Naive thymus-derived CD4-positive, alpha-beta T cell (primary cell): ENCODE measurements around the gene ITGA4. TPM values are rescaled to one million over a fixed set of nuclear protein-coding genes. Genes with fewer than 3 reads are reported as not detected.

Experiments used
- ATAC-seq: fragments of 150-1000 bp; cut with Tn5 transposase; 2 replicates; pipeline ENCODE4 v1.10.0; 2021; ENCODE audit warnings: mild to moderate bottlenecking, moderate library complexity
- CTCF ChIA-PET: fragments of 350-600 bp; sonication (Branson Sonifier 250); formaldehyde crosslinking; loops from one replicate; lab custom pipeline; 2021; ENCODE audit warnings: antibody characterized with exemption; lab: Charles Lee
- POLR2A ChIA-PET: fragments of 350-600 bp; sonication (Branson Sonifier 250); formaldehyde crosslinking; loops from one replicate; lab custom pipeline; 2021; ENCODE audit warnings: antibody characterized with exemption, inconsistent platforms; lab: Charles Lee
- DNase-seq, 9 donors: peaks; one replicate each; pipeline versions ENCODE4 v3.0.0 to v3.0.0-alpha.2; 2020 to 2022; ENCODE audit warnings: mixed read lengths in 1 of 9
- H3K27ac ChIP-seq: one replicate; pipeline ENCODE4 v1.7.0; 2013; ENCODE audit warnings: mild to moderate bottlenecking, low read depth, low read length, moderate library complexity
- H3K27me3 ChIP-seq, 2 donors: one replicate each; pipeline ENCODE4 v1.7.0; 2013; ENCODE audit warnings: low read length in 2 of 2, mild to moderate bottlenecking in 2 of 2, moderate library complexity in 2 of 2; ENCODE audit not compliant: control insufficient read depth in 2 of 2, insufficient read depth in 2 of 2
- H3K36me3 ChIP-seq, 3 experiments: 1 replicate in 2 of 3; 2 replicates in 1 of 3; pipeline ENCODE4 v1.7.0; 2013; ENCODE audit warnings: low read length in 3 of 3, mild to moderate bottlenecking in 3 of 3, moderate library complexity in 1 of 3; ENCODE audit not compliant: insufficient read depth in 3 of 3, control insufficient read depth in 2 of 3
- H3K4me1 ChIP-seq, 2 donors: one replicate each; pipeline ENCODE4 v1.7.0; 2013; ENCODE audit warnings: low read length in 2 of 2, mild to moderate bottlenecking in 2 of 2, moderate library complexity in 1 of 2; ENCODE audit not compliant: control insufficient read depth in 2 of 2, insufficient read depth in 2 of 2
- H3K4me3 ChIP-seq: 2 replicates; pipeline ENCODE4 v1.7.0; 2013; ENCODE audit warnings: mild to moderate bottlenecking, low read length
- H3K9me3 ChIP-seq, 3 experiments: 1 replicate in 2 of 3; 2 replicates in 1 of 3; pipeline ENCODE4 v1.7.0; 2013; ENCODE audit warnings: low read length in 3 of 3; ENCODE audit not compliant: control insufficient read depth in 2 of 3
- H3K27ac Mint-ChIP-seq, 9 donors: one replicate each; pipeline ENCODE4 v1.8.0; 2020 to 2022; ENCODE audit warnings: mixed read lengths in 9 of 9, mild to moderate bottlenecking in 8 of 9, moderate library complexity in 5 of 9, inconsistent platforms in 2 of 9
- H3K27me3 Mint-ChIP-seq, 5 donors: one replicate each; pipeline ENCODE4 v1.8.0; 2021 to 2022; ENCODE audit warnings: mixed read lengths in 5 of 5, mild to moderate bottlenecking in 1 of 5
- H3K36me3 Mint-ChIP-seq, 5 donors: one replicate each; pipeline ENCODE4 v1.8.0; 2020 to 2022; ENCODE audit warnings: mixed read lengths in 5 of 5, mild to moderate bottlenecking in 3 of 5, inconsistent platforms in 1 of 5
- H3K4me1 Mint-ChIP-seq, 7 donors: one replicate each; pipeline ENCODE4 v1.8.0; 2020 to 2022; ENCODE audit warnings: mixed read lengths in 7 of 7, mild to moderate bottlenecking in 3 of 7, inconsistent platforms in 1 of 7
- H3K4me3 Mint-ChIP-seq, 10 donors: one replicate each; pipeline ENCODE4 v1.8.0; 2020 to 2022; ENCODE audit warnings: mild to moderate bottlenecking in 10 of 10, mixed read lengths in 10 of 10, moderate library complexity in 6 of 10, inconsistent platforms in 2 of 10
- H3K9me3 Mint-ChIP-seq, 11 donors: one replicate each; pipeline ENCODE4 v1.8.0; 2020 to 2022; ENCODE audit warnings: mixed read lengths in 11 of 11, mild to moderate bottlenecking in 4 of 11, inconsistent platforms in 1 of 11, moderate library complexity in 1 of 11
- intact Hi-C, 2 donors: fragments of 100-400 bp; cut with micrococcal nuclease; formaldehyde crosslinking; loops; one replicate each; pipeline ENCODE4 v1.15.1; 2023
- polyA plus RNA-seq, 2 donors: library from polyadenylated mRNA; unstranded; fragments of 300-500 nt; fragmentation: Illumina TruSeq; gene quantifications; one replicate each; pipeline ENCODE4 v1.2.3, GENCODE V29; 2021
- total RNA-seq, 6 experiments: library from RNA in 5 of 6; stranded (reverse) in 5 of 6; gene quantifications; 1 replicate in 5 of 6; 2 replicates in 1 of 6; pipeline ENCODE4 v1.2.3 and lab custom pipeline; 2021 to 2026

ITGA4 gene
- total and polyA plus RNA-seq, 7 experiments from 2014 or later: 66.9 to 212 (median 151) TPM

DNA sequence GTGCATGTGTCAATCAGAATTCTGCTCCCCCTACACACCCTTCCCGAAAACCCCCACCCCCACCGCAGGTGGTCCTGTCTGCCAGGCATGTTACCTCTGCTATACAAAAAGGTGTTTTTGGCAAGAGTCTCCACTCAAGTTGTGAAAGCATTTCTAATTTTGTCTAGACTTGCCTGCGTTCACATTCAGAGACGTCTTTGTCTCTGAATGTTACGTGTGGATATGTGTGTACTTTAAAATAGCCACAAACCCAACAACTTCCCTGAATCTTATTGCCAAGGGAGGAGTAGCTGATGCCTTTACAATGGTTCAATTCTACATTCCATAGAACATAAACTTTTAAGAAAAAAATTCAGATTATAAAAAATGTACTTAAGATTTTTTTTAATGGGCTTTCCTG, 66.6 kb downstream of the ITGA4 start:
- H3K36me3 ChIP-seq: peaks cover 15 to 63% (median 50%) of the 10 kb centered on the region in 3 experiments
- no peak for DNase-seq

DNA sequence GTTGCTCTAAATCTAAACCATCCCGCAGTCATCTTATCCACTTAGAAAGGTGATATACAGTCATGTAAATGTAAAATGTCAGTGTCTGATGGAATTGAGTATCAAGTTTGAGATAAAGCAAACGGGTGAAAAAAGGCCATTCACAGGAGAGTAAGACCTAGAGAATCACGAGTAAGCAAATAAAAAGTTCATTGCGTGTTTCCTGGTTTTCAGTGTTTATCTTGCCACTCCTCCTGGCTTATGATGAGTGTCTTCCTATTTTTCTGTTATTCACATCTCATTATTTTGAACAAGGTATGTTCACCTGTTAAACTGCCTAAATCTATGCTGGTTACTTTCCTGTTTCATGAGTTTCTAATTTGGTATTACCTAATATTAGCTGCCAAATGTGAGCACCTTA, 68.8 kb downstream of the ITGA4 start:
- intact Hi-C loops: loop anchor here in 1 of 2 donors (5.0 kb wide), 1 partner anchor 34 kb away; no protein-coding TSS in a partner anchor
- H3K27ac ChIP-seq: no peak overlapping the region
- H3K4me1 ChIP-seq: no peaks in the 10 kb centered on the region
- peaks cover 16 to 68% (median 39%) of the 10 kb centered on the region in 5 donors for H3K36me3 Mint-ChIP-seq
- peak overlapping the region in 2 of 9 donors; percentile 31 to 45 for H3K27ac Mint-ChIP-seq
- H3K9me3 ChIP-seq: no peaks in the 10 kb centered on the region
- CTCF ChIA-PET: no interaction called here
- peaks cover 0 to 2% (median 0%) of the 10 kb centered on the region in 11 donors for H3K9me3 Mint-ChIP-seq
- no peak overlapping the region for H3K4me3 ChIP-seq
- no peaks in the 10 kb centered on the region for H3K27me3 ChIP-seq
- DNase-seq: no peak
- no peaks in the 10 kb centered on the region for H3K27me3 Mint-ChIP-seq
- H3K4me3 Mint-ChIP-seq: no peak overlapping the region
- ATAC-seq: no peak
- H3K4me1 Mint-ChIP-seq: peaks cover 0 to 6% (median 0%) of the 10 kb centered on the region in 7 donors
- POLR2A ChIA-PET: no interaction called here
- H3K36me3 ChIP-seq: peaks cover 15 to 68% (median 67%) of the 10 kb centered on the region in 3 experiments

More for the DNA sequence above, 66.6 kb downstream of the ITGA4 start:
- H3K27ac Mint-ChIP-seq: peak overlapping the region in 1 of 9 donors; percentile 46
- Histone ChIP-seq H3K27me3 (no peaks in the 10 kb centered on the region), H3K27ac (no peak overlapping the region), H3K4me3 (no peak overlapping the region), H3K9me3 (no peaks in the 10 kb centered on the region), H3K4me1 (no peaks in the 10 kb centered on the region)
- CTCF ChIA-PET: no interaction called here
- ATAC-seq: no peak
- intact Hi-C loops: loop anchor here (2.0 to 5.0 kb wide), 3 partner anchors 17 to 421 kb away; no protein-coding TSS in a partner anchor
- no peaks in the 10 kb centered on the region for H3K27me3 Mint-ChIP-seq
- peaks cover 22 to 62% (median 47%) of the 10 kb centered on the region in 5 donors for H3K36me3 Mint-ChIP-seq
- no peak overlapping the region for H3K4me3 Mint-ChIP-seq
- POLR2A ChIA-PET: no interaction called here
- peaks cover 0 to 2% (median 0%) of the 10 kb centered on the region in 11 donors for H3K9me3 Mint-ChIP-seq
- peaks cover 0 to 6% (median 0%) of the 10 kb centered on the region in 7 donors for H3K4me1 Mint-ChIP-seq

- Mint-ChIP-seq H3K27ac (peak overlapping the region in 3 of 9 donors; percentile 45 to 67 (median 57)), H3K4me1 (peaks cover 0 to 4% (median 0%) of the 10 kb centered on the region in 7 donors), H3K9me3 (peaks cover 0 to 2% (median 0%) of the 10 kb centered on the region in 11 donors), H3K27me3 (no peaks in the 10 kb centered on the region), H3K4me3 (no peak overlapping the region), H3K36me3 (peaks cover 16 to 64% (median 34%) of the 10 kb centered on the region in 5 donors)
- CTCF ChIA-PET: no interaction called here
- H3K27me3 ChIP-seq: no peaks in the 10 kb centered on the region
- no peak for ATAC-seq
- intact Hi-C loops: loop anchor here in 1 of 2 donors (5.0 kb wide), 1 partner anchor 35 kb away; no protein-coding TSS in a partner anchor
- H3K4me3 ChIP-seq: no peak overlapping the region
- H3K27ac ChIP-seq: no peak overlapping the region
- H3K36me3 ChIP-seq: peaks cover 15 to 75% (median 67%) of the 10 kb centered on the region in 3 experiments
- H3K9me3 ChIP-seq: no peaks in the 10 kb centered on the region
- POLR2A ChIA-PET: no interaction called here
- H3K4me1 ChIP-seq: no peaks in the 10 kb centered on the region
- no peak for DNase-seq
Observed at GRCh38 chr2:181527058-181527457, 69.9 kb downstream of the ITGA4 start.

DNA sequence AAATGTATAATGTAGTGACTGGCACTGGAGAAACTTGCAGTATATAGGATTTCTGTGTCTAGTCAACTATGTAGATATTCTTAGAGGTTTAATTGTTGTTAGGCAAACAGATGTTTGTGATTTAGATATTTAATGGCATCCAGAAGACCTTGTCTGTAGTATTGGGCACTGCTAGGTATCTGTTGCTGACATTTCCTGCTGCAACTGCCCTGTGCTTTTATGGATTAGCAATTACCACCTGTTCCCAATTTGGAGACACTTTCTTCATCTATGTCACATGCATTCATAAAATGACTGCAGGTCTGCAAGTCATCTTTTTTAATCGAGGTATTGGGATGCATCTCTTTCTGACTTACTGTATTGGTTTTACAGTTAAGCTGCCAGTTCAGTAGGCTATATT, 71.3 kb downstream of the ITGA4 start:
- DNase-seq (no peak), ATAC-seq (no peak)
- Histone ChIP-seq H3K36me3 (peaks cover 4 to 69% (median 58%) of the 10 kb centered on the region in 3 experiments), H3K27me3 (no peaks in the 10 kb centered on the region), H3K4me1 (no peaks in the 10 kb centered on the region), H3K9me3 (no peaks in the 10 kb centered on the region), H3K27ac (no peak overlapping the region), H3K4me3 (no peak overlapping the region)
- intact Hi-C loops: loop anchor here in 1 of 2 donors (5.0 kb wide), 1 partner anchor 36 kb away; no protein-coding TSS in a partner anchor
- Mint-ChIP-seq H3K27me3 (no peaks in the 10 kb centered on the region), H3K4me1 (peaks cover 0 to 4% (median 0%) of the 10 kb centered on the region in 7 donors), H3K9me3 (peaks cover 0 to 2% (median 0%) of the 10 kb centered on the region in 11 donors), H3K36me3 (peaks cover 18 to 71% (median 44%) of the 10 kb centered on the region in 5 donors), H3K27ac (peak overlapping the region in 1 of 9 donors; percentile 12), H3K4me3 (no peak overlapping the region)
- CTCF ChIA-PET: interaction anchor here (0.6 kb wide), 1 partner anchor 99 kb away, joined by 3 read pairs; no protein-coding TSS in a partner anchor
- POLR2A ChIA-PET: no interaction called here

DNA sequence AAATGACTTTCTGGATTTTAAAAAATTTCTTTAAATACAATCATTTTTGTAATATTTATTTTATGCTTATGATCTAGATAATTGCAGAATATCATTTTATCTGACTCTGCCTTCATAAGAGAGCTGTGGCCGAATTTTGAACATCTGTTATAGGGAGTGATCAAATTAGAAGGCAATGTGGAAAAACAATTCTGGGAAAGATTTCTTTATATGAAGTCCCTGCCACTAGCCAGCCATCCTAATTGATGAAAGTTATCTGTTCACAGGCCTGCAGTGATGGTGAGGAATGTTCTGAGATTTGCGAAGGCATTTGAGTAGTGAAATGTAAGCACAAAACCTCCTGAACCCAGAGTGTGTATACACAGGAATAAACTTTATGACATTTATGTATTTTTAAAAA, 79.5 kb downstream of the ITGA4 start:
- intact Hi-C loops: loop anchor here in 1 of 2 donors (5.0 kb wide), 1 partner anchor 34 kb away; no protein-coding TSS in a partner anchor
- no peaks in the 10 kb centered on the region for H3K27me3 Mint-ChIP-seq
- ChIA-PET POLR2A (no interaction called here), CTCF (no interaction called here)
- DNase-seq (no peak), ATAC-seq (no peak)
- Histone ChIP-seq H3K9me3 (no peaks in the 10 kb centered on the region), H3K4me1 (no peaks in the 10 kb centered on the region), H3K27me3 (no peaks in the 10 kb centered on the region), H3K4me3 (no peak overlapping the region), H3K36me3 (peaks cover 5 to 59% (median 43%) of the 10 kb centered on the region in 3 experiments), H3K27ac (no peak overlapping the region)
- H3K4me1 Mint-ChIP-seq: peaks cover 0 to 5% (median 0%) of the 10 kb centered on the region in 7 donors
- H3K9me3 Mint-ChIP-seq: peaks cover 0 to 4% (median 0%) of the 10 kb centered on the region in 11 donors
- H3K27ac Mint-ChIP-seq: no peak overlapping the region
- H3K4me3 Mint-ChIP-seq: no peak overlapping the region
- H3K36me3 Mint-ChIP-seq: peaks cover 26 to 83% (median 74%) of the 10 kb centered on the region in 5 donors

GRCh38 chr2:181540421-181540820, 83.2 kb downstream of the ITGA4 start:
- no peaks in the 10 kb centered on the region for H3K4me1 ChIP-seq
- Mint-ChIP-seq H3K36me3 (peaks cover 10 to 54% (median 45%) of the 10 kb centered on the region in 5 donors), H3K27ac (no peak overlapping the region), H3K9me3 (peaks cover 0 to 4% (median 0%) of the 10 kb centered on the region in 11 donors), H3K4me1 (peaks cover 0 to 5% (median 0%) of the 10 kb centered on the region in 7 donors), H3K27me3 (no peaks in the 10 kb centered on the region), H3K4me3 (no peak overlapping the region)
- ChIA-PET CTCF (no interaction called here), POLR2A (no interaction called here)
- no peak for DNase-seq
- no peaks in the 10 kb centered on the region for H3K27me3 ChIP-seq
- no peak overlapping the region for H3K4me3 ChIP-seq
- H3K9me3 ChIP-seq: no peaks in the 10 kb centered on the region
- H3K36me3 ChIP-seq: peaks cover 0 to 35% (median 20%) of the 10 kb centered on the region in 3 experiments
- ATAC-seq: no peak
- no peak overlapping the region for H3K27ac ChIP-seq
- intact Hi-C loops: no loop called here
